GM12864 (cell line): ENCODE measurements around the gene GLYATL1.
"Not testable (repeated sequence)": the region's sequence is repeated elsewhere in the genome, so short reads cannot be mapped to it uniquely, and the experiment has no call there.

ENCODE experiments used
- DNase-seq: peaks from one replicate; pipeline ENCODE4 v3.0.0-alpha.2; 2011; ENCODE audit warnings: low read depth
- H3K4me3 ChIP-seq: 2 replicates; pipeline ENCODE4 v1.5.1; 2011; ENCODE audit warnings: mild to moderate bottlenecking, low read depth, low read length, control low read depth
- CTCF ChIP-seq: IDR thresholded peaks from 2 replicates; pipeline ENCODE4 v1.5.1; 2011; ENCODE audit warnings: low read depth, mild to moderate bottlenecking, moderate library complexity, low read length, control low read depth, inconsistent platforms; ENCODE audit errors: missing control alignments

GLYATL1 gene

GRCh38 chr11:58980159-58980843 is 41.0 kb downstream of the GLYATL1 start:
- TF ChIP-seq CTCF: no peak
- no peak overlapping the region for H3K4me3 ChIP-seq
- DNase-seq: no peak

- H3K4me3 ChIP-seq: no peak overlapping the region
- no peak for TF ChIP-seq CTCF
- DNase-seq: no peak
Measured at GRCh38 chr11:58992489-58992888, 53.2 kb downstream of the GLYATL1 start.

GRCh38 chr11:58994171-58994570 is 54.9 kb downstream of the GLYATL1 start:
- no peak for TF ChIP-seq CTCF
- H3K4me3 ChIP-seq: no peak overlapping the region
- no peak for DNase-seq

GRCh38 chr11:58998480-58999290 is 59.4 kb downstream of the GLYATL1 start:
- no peak overlapping the region for H3K4me3 ChIP-seq
- DNase-seq: no peak
- TF ChIP-seq CTCF: no peak

GRCh38 chr11:58999291-58999680 is 60.0 kb downstream of the GLYATL1 start:
- TF ChIP-seq CTCF: no peak
- no peak for DNase-seq

GRCh38 chr11:59000003-59000402 is 60.7 kb downstream of the GLYATL1 start:
- DNase-seq: no peak

More at GRCh38 chr11:58999291-58999680, 60.0 kb downstream of the GLYATL1 start:
- H3K4me3 ChIP-seq: no peak overlapping the region

GRCh38 chr11:59002006-59002405 is 62.7 kb downstream of the GLYATL1 start:
- H3K4me3 ChIP-seq, DNase-seq: not testable (repeated sequence)

More at GRCh38 chr11:59000003-59000402, 60.7 kb downstream of the GLYATL1 start:
- H3K4me3 ChIP-seq: no peak overlapping the region
- TF ChIP-seq CTCF: no peak
